ENCODE data around the gene NAA30. TPM values are rescaled to one million over a fixed set of nuclear protein-coding genes. Genes with fewer than 3 reads are reported as not detected.
"Not testable (repeated sequence)": the region's sequence is repeated elsewhere in the genome, so short reads cannot be mapped to it uniquely, and the experiment has no call there.

NAA30 gene
- 20.8 and 20.9 TPM in 2 replicates for total RNA-seq

GRCh38 chr14:57390037-57390805 is at the start of gene NAA30:
Gene NAA30 (plus strand): TSS chr14:57390586. CDS start chr14:57390958, 372 bp downstream.
- Mint-ChIP-seq H3K4me3 (peak within 1 kb of the TSS; percentile 97), H3K9me3 (no peaks in the 10 kb centered on the region), H3K4me1 (ENCODE audit: low read depth) (peaks cover 49% of the 10 kb centered on the region), H3K27ac (peak within 1 kb of the TSS; percentile 94), H3K36me3 (ENCODE audit: low read depth) (peaks cover 21% of the 10 kb centered on the region), H3K27me3 (ENCODE audit: insufficient read depth) (peaks cover 2% of the 10 kb centered on the region)
- intact Hi-C loops (cut with micrococcal nuclease) = loop anchor here (1.0 to 5.0 kb wide), 8 partner anchors 122 to 1811 kb away; partner anchors contain the start of genes AP5M1, DAAM1, EXOC5 and PSMA3
- peak; percentile 91 for DNase-seq (ENCODE audit: low spot score)

- DNase-seq (ENCODE audit: low spot score); H3K4me3 Mint-ChIP-seq; intact Hi-C loops (cut with micrococcal nuclease); H3K4me1 Mint-ChIP-seq (ENCODE audit: low read depth); H3K27me3 Mint-ChIP-seq (ENCODE audit: insufficient read depth); H3K36me3 Mint-ChIP-seq (ENCODE audit: low read depth); H3K27ac Mint-ChIP-seq; H3K9me3 Mint-ChIP-seq: not testable (repeated sequence)
Observed at GRCh38 chr14:57343545-57344297, 46.7 kb upstream of the NAA30 start.

GRCh38 chr14:57345106-57345505 is 45.3 kb upstream of the NAA30 start:
- H3K9me3 Mint-ChIP-seq = no peaks in the 10 kb centered on the region
- intact Hi-C loops (cut with micrococcal nuclease) = no loop called here
- no peak overlapping the region for H3K27ac Mint-ChIP-seq
- H3K27me3 Mint-ChIP-seq (ENCODE audit: insufficient read depth) = peaks cover 2% of the 10 kb centered on the region
- no peaks in the 10 kb centered on the region for H3K36me3 Mint-ChIP-seq (ENCODE audit: low read depth)
- H3K4me3 Mint-ChIP-seq = no peak overlapping the region
- DNase-seq (ENCODE audit: low spot score) = no peak
- H3K4me1 Mint-ChIP-seq (ENCODE audit: low read depth) = no peaks in the 10 kb centered on the region

- Mint-ChIP-seq H3K36me3 (ENCODE audit: low read depth) (no peaks in the 10 kb centered on the region), H3K27ac (no peak overlapping the region), H3K4me1 (ENCODE audit: low read depth) (no peaks in the 10 kb centered on the region), H3K27me3 (ENCODE audit: insufficient read depth) (peaks cover 2% of the 10 kb centered on the region), H3K9me3 (no peaks in the 10 kb centered on the region), H3K4me3 (no peak overlapping the region)
- intact Hi-C loops (cut with micrococcal nuclease) = no loop called here
- no peak for DNase-seq (ENCODE audit: low spot score)
Observed at GRCh38 chr14:57346741-57347140, 43.6 kb upstream of the NAA30 start.

DNA sequence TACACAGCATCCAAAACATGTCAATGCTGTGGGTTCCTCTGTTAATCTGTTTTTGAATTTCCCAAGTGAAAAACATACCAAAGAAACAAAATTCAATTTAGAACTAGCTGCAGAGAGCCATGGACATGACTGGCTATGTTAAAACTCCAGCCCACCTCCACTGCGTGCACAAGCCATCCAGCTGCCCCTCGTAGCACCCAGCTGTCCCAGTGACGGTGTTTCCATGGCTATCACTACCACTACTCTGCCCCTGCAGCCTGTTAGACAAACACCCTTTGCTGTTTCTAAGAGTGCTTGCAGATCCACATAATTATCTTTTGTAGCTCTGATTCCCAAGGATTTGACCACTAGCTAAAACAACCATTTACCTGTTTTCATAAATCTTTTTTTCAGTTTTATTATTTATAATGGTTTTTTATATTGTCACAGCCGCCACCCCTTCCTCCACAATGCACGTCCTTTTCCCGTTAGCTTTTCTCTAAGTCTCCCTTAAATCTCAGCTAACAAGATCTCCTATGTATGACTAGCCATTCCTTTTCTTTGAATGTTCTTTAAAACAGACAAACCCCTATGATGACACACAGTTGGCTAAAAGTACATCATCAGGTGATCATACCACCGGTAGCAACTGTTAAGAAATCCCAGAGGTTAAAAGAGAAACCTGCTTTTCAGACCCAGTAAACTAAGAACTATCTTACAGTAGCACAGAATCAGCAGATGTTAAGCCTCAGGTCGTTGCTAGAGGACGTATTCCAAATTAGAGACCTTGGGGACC is 37.8 kb upstream of the NAA30 start:
- Mint-ChIP-seq H3K27ac (no peak overlapping the region), H3K36me3 (ENCODE audit: low read depth) (no peaks in the 10 kb centered on the region), H3K4me3 (no peak overlapping the region), H3K4me1 (ENCODE audit: low read depth) (no peaks in the 10 kb centered on the region), H3K27me3 (ENCODE audit: insufficient read depth) (peaks cover 6% of the 10 kb centered on the region), H3K9me3 (no peaks in the 10 kb centered on the region)
- intact Hi-C loops (cut with micrococcal nuclease) = no loop called here
- no peak for DNase-seq (ENCODE audit: low spot score)

DNA sequence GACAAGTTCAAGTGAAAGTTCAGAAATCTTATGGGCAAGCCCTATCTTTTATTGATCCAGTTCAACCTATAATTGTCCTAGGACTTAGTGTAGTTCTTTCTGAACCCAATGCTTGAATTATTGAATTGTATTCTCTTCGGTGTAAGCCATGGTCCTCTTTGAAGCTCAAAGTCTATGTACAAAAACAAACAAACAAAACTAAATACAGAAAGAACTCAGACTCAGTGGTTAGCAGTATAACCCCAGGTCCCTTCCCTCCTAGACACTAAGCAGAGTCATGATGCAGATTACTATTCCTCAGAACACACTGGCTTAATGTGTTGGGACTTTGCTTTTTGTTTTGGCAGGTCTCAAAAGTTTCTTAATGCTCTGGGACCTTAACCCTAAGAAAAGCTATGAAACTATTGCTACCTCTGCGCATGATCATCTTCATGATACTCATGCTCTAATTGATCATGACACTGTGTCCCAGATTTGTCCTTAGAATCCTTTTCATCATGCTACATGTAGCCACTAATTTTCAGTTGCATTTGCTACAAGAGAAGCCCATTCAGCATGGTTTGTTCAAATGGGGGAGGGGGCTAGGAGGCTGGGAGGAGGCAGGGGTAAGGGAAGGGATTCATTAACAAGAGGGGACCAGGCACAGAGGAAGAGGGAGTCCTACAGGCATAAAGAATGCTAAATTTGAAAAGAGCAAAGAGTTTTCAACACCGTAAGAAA is 35.1 kb upstream of the NAA30 start:
- Mint-ChIP-seq H3K36me3 (ENCODE audit: low read depth) (no peaks in the 10 kb centered on the region), H3K27me3 (ENCODE audit: insufficient read depth) (peaks cover 6% of the 10 kb centered on the region), H3K4me1 (ENCODE audit: low read depth) (no peaks in the 10 kb centered on the region), H3K9me3 (no peaks in the 10 kb centered on the region), H3K4me3 (no peak overlapping the region), H3K27ac (no peak overlapping the region)
- intact Hi-C loops (cut with micrococcal nuclease) = no loop called here
- DNase-seq (ENCODE audit: low spot score) = no peak

DNA sequence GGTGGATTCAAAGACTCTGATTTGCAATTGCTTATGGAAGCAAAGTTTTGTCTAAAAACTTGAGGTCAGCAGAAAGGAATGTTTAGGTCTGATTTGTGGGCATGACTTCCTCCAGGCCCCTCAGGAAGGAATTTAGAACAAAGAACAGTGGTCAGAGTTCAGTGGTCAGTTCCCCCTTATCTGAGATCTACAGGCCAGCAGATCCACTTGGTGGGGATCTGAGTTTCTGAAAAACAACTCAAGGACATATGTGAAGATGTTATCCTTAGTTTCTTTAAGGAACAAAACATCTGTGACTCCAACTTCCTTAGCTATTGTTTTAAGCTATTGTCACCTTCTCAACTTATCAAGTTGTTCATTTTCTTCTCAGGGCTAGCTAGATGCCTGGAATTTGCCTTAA is 28.0 kb upstream of the NAA30 start:
- Mint-ChIP-seq H3K27me3 (ENCODE audit: insufficient read depth) (peaks cover 14% of the 10 kb centered on the region), H3K27ac (no peak overlapping the region), H3K4me1 (ENCODE audit: low read depth) (no peaks in the 10 kb centered on the region), H3K9me3 (no peaks in the 10 kb centered on the region), H3K36me3 (ENCODE audit: low read depth) (no peaks in the 10 kb centered on the region), H3K4me3 (no peak overlapping the region)
- intact Hi-C loops (cut with micrococcal nuclease) = no loop called here
- DNase-seq (ENCODE audit: low spot score) = no peak

DNA sequence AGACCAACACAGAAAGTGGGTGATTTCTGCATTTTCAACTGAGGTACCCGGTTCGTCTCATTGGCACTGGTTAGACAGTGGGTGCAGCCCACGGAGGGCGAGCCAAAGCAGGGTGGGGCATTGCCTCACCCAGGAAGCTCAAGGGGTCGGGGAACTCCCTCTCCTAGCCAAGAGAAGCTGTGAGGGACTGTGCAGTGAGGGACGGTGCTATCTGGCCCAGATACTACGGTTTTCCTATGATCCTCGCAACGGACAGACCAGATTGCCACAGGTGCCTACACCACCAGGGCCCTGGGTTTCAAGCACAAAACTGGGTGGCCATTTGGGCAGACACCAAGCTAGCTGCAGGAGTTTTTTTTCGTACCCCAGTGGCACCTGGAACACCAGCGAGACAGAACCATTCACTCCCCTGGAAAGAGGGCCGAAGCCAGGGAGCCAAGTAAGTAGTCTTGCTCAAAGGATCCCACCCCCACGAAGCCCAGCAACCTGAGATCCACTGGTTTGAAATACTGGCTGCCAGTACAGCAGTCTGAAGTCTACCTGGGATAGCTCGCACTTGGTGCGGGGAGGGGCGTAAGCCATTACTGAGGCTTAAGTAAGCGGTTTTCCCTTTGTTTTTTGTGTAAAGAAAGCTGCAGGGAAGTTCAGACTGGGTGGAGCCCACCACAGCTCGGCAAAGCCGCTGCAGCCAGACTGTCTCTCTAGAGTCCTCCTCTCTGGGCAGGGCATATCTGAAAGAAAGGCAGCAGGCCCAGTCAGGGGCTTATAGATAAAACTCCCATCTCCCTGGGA is 25.5 kb upstream of the NAA30 start:
- no peak overlapping the region for H3K27ac Mint-ChIP-seq
- DNase-seq (ENCODE audit: low spot score) = no peak
- no peaks in the 10 kb centered on the region for H3K36me3 Mint-ChIP-seq (ENCODE audit: low read depth)
- H3K4me3 Mint-ChIP-seq = no peak overlapping the region
- no peaks in the 10 kb centered on the region for H3K4me1 Mint-ChIP-seq (ENCODE audit: low read depth)
- H3K9me3 Mint-ChIP-seq = no peaks in the 10 kb centered on the region
- intact Hi-C loops (cut with micrococcal nuclease) = no loop called here
- peaks cover 10% of the 10 kb centered on the region for H3K27me3 Mint-ChIP-seq (ENCODE audit: insufficient read depth)

DNA sequence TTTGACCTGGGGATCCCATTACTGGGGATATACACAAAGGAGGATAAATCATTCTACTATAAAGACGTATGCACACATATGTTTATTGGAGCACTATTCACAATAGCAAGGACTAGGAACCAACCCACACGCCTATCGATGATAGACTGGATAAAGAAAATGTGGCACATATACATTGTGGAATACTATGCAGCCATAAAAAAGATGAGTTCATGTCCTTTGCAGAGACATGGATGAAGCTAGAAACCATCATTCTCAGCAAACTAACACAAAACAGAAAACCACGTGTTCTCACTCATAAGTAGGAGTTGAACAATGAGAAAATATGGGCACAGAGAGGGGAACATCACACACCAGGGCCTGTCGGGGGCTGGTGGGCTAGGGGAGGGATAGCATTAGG is 20.2 kb upstream of the NAA30 start:
- H3K36me3 Mint-ChIP-seq (ENCODE audit: low read depth); DNase-seq (ENCODE audit: low spot score); H3K27me3 Mint-ChIP-seq (ENCODE audit: insufficient read depth); H3K4me3 Mint-ChIP-seq; intact Hi-C loops (cut with micrococcal nuclease); H3K27ac Mint-ChIP-seq; H3K9me3 Mint-ChIP-seq; H3K4me1 Mint-ChIP-seq (ENCODE audit: low read depth): not testable (repeated sequence)

GRCh38 chr14:57371013-57371412 is 19.4 kb upstream of the NAA30 start:
- Mint-ChIP-seq H3K9me3 (no peaks in the 10 kb centered on the region), H3K27me3 (ENCODE audit: insufficient read depth) (peaks cover 5% of the 10 kb centered on the region), H3K36me3 (ENCODE audit: low read depth) (no peaks in the 10 kb centered on the region), H3K27ac (no peak overlapping the region), H3K4me1 (ENCODE audit: low read depth) (no peaks in the 10 kb centered on the region), H3K4me3 (no peak overlapping the region)
- intact Hi-C loops (cut with micrococcal nuclease) = no loop called here
- DNase-seq (ENCODE audit: low spot score) = no peak

DNA sequence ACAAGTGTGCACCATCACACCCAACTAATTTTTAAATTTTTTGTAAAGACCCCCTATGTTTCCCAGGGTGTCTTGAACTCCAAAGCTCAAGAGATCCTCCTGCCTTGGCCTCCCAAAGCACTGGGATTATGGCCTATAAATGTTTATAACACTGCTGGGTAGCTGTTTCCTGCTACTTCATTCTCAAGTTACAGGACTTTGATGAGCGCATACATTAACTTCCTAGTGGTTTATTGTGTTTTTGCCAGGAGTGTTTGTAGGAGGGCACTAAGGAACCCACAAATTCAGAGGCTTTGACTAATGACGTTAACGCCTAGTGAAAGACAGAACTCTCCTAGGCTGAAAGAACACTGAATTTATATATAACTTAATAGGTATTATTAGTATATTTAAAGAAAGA is 15.2 kb upstream of the NAA30 start:
- Mint-ChIP-seq H3K4me1 (ENCODE audit: low read depth) (no peaks in the 10 kb centered on the region), H3K9me3 (no peaks in the 10 kb centered on the region), H3K4me3 (no peak overlapping the region), H3K27me3 (ENCODE audit: insufficient read depth) (peaks cover 12% of the 10 kb centered on the region), H3K36me3 (ENCODE audit: low read depth) (no peaks in the 10 kb centered on the region), H3K27ac (no peak overlapping the region)
- no peak for DNase-seq (ENCODE audit: low spot score)
- intact Hi-C loops (cut with micrococcal nuclease) = no loop called here

DNA sequence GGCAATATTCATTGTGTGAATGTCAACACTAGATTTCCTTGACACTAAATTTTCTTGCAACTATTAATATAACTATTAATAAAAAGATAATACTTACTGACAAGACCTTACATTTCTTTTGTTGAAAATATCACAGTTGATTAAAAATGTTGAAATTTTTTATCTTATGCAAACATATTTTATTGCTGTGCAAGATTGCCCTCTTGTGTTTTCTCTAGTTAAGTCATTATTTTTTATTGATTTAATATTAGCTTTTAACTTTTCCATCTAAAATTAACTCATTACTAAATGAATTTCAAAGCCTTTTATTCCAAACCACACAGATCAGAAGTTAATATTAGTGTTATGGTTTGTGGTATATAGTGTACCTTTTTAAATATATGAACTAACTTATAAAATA is 11.7 kb upstream of the NAA30 start:
- H3K36me3 Mint-ChIP-seq (ENCODE audit: low read depth) = no peaks in the 10 kb centered on the region
- no peaks in the 10 kb centered on the region for H3K9me3 Mint-ChIP-seq
- peaks cover 11% of the 10 kb centered on the region for H3K27me3 Mint-ChIP-seq (ENCODE audit: insufficient read depth)
- no peak overlapping the region for H3K27ac Mint-ChIP-seq
- intact Hi-C loops (cut with micrococcal nuclease) = no loop called here
- DNase-seq (ENCODE audit: low spot score) = no peak
- no peaks in the 10 kb centered on the region for H3K4me1 Mint-ChIP-seq (ENCODE audit: low read depth)
- H3K4me3 Mint-ChIP-seq = no peak overlapping the region
